Measurements from ENCODE around the gene TAF11.

DNA sequence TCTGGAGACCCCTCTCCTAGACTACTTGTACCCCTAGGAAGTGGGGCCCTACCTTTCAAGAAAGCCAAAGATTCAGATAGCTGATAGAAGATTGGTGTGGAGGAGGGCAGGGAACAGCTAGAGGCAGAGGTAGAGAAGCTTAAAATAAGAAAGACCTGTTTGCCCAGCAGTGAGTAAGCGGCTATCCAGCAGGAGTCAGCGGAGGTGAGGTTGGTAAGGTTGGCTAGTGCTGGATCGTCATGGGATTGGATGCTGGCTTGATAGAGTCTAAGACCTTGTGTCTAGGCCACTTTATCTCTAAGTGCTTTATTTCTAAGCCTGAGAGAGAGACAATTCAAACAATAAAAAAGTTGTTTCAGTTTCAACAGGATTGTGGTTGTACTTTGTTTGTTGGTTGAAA, 20.4 kb upstream of the TAF11 start:
- TF ChIP-seq, protein P1, sequence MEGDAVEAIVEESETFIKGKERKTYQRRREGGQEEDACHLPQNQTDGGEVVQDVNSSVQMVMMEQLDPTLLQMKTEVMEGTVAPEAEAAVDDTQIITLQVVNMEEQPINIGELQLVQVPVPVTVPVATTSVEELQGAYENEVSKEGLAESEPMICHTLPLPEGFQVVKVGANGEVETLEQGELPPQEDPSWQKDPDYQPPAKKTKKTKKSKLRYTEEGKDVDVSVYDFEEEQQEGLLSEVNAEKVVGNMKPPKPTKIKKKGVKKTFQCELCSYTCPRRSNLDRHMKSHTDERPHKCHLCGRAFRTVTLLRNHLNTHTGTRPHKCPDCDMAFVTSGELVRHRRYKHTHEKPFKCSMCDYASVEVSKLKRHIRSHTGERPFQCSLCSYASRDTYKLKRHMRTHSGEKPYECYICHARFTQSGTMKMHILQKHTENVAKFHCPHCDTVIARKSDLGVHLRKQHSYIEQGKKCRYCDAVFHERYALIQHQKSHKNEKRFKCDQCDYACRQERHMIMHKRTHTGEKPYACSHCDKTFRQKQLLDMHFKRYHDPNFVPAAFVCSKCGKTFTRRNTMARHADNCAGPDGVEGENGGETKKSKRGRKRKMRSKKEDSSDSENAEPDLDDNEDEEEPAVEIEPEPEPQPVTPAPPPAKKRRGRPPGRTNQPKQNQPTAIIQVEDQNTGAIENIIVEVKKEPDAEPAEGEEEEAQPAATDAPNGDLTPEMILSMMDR (IDR thresholded peaks at IDR 0.05; ENCODE audit: extremely low read depth in 1 of 2, insufficient read depth in 1 of 2, low read depth in 1 of 2, low read length in 2 of 2): no peak
- no peak for TF ChIP-seq POLR2A (IDR thresholded peaks at IDR 0.05; ENCODE audit: low read depth, low read length)
- TF ChIP-seq MYC (IDR thresholded peaks at IDR 0.05; ENCODE audit: low read depth, low read length): no peak
- no peak for TF ChIP-seq EZH2 (IDR thresholded peaks at IDR 0.05; ENCODE audit: borderline replicate concordance, low read depth, low read length, severe bottlenecking)
- no peak for TF ChIP-seq POLR2AphosphoS5 (IDR thresholded peaks at IDR 0.05; ENCODE audit: insufficient read depth, low read depth, low read length)
- no peak for TF ChIP-seq FOS (IDR thresholded peaks at IDR 0.05; ENCODE audit: borderline replicate concordance, insufficient read depth, low read length)
- TF ChIP-seq, protein P2, sequence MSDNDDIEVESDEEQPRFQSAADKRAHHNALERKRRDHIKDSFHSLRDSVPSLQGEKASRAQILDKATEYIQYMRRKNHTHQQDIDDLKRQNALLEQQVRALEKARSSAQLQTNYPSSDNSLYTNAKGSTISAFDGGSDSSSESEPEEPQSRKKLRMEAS (IDR thresholded peaks at IDR 0.05; ENCODE audit: insufficient read depth, insufficient read length): no peak

Measured in endothelial cell of umbilical vein (primary cell).